ENCODE measurements around the gene RNF41.
"Not testable (repeated sequence)": the region's sequence is repeated elsewhere in the genome, so short reads cannot be mapped to it uniquely, and the experiment has no call there.

RNF41 gene

DNA sequence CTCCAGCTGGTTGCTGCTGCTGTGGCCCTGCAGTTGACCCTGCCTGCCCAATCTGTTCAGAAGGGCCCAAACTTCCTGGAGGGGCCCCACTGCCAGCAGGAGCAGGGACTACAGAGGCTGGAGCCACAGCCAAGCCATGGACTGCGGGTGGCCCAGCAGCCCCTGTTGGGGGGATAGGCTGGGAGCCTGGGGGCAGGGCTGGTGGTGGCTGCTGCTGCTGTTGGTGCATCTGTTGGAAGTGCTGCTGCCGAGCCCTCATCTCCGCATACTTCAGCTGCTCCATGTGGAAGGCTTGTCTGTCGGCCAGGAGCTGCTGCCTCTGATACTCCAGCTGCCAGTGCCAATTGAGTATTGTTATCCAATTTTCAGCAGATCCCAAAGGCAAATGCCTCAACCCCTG lies 56.4 kb downstream of the RNF41 start:
- no peak for DNase-seq (ENCODE audit: low read depth)

DNA sequence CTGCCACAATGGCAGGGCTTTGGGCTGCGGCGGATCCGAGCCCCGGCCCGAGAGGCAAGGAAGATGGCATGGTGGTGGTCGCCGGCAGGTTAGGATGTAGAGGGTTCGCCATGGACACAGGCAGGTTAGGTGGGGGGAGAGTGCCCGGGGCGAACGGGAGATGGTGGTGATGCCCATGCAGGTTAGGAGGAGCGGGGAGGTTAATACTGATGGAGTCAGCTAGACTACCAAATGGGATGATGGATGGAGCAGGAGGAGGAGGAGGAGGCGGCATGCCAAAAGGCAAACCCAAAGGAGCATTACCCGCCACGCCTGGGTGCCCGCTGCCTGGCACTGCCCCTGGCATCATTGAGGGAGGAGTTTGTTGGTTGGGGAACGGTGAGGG lies 57.4 kb downstream of the RNF41 start:
- DNase-seq (ENCODE audit: low read depth) = no peak

DNA sequence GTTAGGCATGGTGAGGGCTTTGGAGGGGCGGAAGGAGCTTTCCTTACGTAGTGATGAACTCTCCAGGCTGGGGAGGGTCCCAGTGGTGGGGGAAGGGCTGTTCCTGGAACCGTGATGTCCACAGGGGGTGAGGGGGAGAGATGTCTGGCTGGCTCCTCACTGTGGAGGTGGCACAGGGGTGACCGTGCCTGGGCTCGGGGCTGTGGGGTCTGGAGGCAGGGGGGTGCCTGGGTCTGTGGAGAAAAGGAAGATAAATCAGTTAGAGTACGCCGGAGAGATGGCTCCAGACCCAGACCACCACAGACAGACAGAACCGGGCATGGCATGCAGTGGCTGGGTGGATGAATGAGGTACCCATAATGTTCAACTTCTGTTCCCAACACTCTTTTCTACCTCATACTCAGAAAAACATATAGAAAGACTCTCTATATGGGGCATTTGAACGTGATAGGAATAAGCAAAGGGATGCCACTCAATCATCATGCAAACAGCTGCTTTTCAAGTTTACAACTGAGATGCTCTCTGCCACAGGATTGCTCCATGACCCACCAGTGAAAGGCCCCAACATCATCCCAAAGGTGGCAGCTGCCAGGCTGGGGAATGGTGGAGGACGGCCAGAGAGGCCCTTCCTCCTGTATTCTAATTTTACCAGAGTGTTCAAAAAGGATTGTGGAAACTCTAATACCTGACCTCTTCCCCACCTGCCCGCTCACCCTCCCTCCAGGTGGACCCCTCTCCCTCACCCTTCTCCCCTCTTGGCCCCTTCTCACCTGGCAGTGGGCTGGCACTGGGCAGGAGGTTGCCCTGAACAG lies 58.0 kb downstream of the RNF41 start:
- DNase-seq (ENCODE audit: low read depth) = no peak

DNA sequence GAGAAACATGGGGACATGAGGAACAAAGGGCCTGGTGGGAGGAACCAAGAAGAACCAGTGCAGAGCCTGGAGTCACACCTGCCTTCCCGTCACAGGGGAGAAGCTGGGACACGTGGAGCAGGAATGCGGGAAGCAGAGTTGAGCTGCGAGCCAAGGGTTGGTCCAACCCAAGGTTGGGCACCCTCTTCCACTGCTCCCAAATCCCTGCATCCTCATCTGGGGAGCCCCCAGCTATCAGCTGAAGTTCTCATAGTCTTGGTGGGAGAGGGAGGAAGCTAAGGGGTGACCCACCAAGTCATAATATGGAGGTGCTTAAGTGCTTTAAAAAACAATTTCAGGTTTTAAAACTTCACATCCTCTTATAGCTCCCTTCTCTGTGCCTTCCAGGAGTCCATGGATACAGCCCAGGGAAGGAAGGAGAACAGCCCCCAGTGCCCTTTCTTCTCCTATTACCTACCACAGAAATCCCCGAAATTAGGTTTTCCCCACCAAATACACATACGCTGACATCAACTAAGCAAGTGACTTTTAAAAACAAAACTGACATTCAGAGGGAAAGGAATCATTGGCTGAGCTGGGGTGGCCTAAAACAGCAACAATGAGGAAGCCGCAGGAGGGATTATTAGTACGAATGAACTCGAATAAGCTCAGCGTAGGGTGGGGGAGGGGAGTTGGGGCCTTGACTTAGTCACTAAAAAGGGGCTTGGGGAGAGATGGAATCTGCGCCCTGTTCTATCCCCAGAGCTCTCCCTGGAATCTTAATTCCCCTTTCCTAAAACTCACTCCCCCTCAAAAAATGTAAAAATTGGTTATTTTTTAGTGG lies 59.0 kb downstream of the RNF41 start:
- no peak for DNase-seq (ENCODE audit: low read depth)

DNA sequence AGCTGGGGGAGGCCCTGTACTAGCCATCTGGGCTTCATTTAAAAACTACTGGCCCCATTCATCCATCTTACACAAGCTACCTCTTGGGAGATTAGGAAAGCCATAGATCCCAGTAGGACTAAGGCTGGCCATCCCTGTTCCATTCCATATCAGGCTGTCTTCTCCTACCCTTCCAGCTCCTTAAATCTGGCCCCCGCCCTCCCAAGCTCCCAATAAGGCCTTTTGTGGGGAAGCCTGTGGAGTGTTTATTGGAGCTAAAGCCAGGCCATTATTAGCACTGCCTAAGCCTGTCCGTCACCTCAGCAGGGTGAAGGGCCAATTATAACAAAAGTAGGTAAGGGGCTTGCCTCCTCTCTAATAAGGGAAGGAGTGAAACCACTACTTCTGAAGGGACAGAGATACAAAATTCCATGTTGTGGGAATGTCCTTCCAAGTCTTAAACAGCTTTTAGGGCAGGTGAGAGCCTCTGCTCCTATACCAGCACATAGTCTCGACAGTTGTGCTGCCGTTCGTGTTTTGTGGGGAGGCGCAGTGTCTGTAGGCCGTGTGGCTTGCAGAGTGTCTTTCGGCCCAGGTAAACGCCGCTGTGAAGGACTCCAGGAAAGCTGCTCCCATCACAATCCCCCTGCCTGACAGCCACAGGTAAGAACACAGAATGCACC lies 59.9 kb downstream of the RNF41 start:
- DNase-seq (ENCODE audit: low read depth) = no peak

DNA sequence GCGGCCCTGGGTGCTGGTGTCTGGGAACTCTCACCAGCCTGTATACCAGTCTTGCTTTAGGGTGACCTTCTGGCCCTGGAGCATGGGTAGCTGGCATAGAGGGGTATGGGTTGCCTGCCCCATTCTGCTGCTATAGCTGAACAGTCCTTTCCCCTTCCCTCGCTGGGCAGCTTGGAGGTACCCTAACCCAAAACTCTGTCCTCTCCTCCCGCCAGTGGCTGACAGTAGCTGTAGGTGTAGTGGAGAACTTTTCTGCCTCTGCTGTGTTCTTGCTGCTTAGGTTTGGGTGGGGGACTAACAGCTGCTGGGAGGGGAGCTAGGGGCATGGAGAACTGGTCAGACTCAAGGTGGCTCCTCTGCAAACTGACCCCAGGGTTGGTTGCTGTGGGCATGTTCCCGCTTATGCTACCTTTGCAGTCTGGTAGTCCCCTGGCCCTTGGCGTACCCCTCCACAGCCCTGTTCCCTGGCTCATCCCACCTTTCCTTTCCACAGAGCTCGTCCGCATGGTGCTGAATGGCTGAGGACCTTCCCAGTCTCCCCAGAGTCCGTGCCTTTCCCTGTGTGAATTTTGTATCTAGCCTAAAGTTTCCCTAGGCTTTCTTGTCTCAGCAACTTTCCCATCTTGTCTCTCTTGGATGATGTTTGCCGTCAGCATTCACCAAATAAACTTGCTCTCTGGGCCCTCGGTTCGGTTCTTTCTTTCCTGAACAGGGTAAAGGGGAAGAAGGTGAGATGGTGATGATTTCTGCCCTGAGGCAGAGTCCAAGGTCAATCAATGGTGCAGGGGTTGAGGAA lies 60.6 kb downstream of the RNF41 start:
- no peak for DNase-seq (ENCODE audit: low read depth)

DNA sequence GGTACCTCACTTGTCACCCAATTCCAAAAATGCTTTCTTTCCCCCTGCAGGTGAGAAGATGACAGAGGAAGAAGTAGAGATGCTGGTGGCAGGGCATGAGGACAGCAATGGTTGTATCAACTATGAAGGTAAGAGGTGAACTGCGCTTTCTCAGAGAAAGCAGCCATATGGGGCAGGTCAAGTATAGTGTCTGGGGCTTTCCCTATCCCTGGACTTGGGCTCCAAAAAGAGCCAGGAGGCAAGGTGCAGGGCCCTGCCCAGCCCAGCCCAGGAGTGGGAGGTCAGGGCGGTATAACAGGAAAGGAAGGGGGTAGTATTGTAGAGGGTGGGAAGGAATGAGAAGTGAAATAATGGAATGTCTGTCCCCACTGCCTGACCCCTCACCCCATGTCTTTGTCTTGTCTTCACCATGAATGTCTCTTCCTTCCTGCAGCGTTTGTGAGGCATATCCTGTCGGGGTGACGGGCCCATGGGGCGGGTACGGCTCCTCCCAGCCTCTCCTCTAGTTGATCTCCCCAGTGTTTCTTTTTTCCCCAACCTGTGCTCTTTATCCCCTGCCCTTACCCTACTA lies 61.4 kb downstream of the RNF41 start:
- DNase-seq (ENCODE audit: low read depth) = peak; percentile 47

DNA sequence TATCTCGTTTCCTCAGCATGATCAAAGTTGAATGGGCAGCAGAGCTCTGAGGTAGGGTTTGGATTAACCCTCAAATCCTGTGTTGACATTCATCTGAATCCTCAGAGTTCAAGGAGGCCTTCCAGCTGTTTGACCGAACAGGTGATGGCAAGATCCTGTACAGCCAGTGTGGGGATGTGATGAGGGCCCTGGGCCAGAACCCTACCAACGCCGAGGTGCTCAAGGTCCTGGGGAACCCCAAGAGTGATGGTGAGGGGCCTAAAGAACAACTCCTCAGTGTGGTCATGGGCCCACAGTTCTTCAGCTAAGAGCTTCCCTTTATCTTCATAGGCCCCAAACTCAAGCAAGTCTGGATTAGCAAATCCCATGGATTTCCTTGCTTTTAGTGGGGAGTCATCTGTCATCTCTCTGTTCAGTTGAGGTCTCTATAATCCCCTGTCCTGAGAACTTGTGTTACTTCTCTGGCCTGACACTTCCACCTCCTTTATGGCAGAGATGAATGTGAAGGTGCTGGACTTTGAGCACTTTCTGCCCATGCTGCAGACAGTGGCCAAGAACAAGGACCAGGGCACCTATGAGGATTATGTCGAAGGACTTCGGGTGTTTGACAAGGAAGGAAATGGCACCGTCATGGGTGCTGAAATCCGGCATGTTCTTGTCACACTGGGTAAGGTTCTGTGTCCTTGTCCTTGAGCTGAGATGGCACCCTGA lies 62.1 kb downstream of the RNF41 start:
- no peak for DNase-seq (ENCODE audit: low read depth)

DNA sequence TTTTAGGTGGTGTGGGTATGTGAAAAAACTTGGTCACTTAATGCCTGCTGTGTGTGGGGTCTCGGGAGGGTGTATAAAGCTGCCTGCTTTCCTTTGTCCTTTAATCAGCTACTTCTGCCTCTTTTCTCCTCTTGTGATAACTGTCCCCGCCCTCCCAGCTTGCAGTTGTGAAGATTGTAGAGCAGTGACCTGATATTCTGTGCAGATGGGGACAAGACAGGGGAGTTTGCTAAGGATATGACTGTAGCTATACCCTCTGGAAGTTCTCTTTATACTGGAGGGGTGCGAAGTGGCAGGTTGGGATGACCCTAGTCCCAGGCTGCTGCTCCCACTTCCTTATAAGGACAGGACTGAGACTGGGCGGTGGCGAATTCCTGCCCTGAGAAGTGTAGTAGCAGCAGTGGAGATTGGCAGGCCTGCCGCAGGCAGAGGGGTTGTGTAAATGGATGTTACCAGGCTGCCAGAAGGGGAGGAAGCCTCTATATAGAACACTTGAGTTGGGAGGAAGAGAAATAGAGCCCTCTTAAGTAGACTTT lies 62.7 kb downstream of the RNF41 start:
- DNase-seq (ENCODE audit: low read depth) = no peak

DNA sequence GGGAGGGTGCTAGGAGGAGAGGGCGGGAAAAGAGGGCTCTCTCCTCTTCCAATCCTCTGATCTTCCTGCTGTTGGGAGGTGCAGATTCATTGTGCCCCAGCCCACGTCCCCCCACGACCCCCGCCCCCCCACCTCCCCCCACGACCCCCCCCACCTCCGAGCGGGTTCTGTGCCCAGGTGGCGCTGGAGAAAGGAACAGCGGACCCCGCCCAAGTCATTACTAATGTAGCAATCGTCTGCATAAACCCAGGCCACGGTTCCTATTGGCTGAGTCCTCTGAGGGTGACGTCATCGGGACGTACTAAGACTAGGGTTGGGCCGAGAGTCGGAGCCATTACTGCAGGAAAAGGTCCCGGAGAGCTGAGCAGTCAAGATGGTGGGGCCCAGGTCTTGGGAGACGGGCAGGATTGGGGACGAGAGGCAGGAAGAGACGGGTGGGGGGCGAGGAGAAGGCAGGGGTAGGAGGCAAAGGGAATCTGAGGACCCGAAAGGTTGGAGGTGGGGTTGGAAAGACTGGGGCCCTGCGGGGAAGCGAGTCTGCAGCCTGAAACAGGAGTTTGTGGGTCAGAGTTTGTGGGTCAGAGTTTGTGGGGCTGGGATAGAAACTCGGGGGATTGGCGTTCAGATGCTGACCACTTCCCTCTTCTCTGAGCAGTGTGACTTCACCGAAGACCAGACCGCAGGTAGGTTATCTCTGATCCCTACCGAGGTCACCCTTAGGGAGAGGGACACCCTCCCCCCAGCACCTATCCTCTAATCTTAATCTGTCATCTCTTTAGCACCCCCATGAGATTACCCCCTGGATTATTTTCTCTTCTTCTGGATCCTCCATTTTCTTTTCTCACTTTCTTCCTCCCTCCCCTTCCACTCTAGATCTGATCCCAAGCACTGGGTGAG lies 63.4 kb downstream of the RNF41 start, which contains the start of gene MYL6:
TSS of gene MYL6 (plus strand) at position 331 of the 897 bp plus-strand sequence. CDS start at position 374, 43 bp downstream.
- peak; percentile 82 for DNase-seq (ENCODE audit: low read depth)

DNA sequence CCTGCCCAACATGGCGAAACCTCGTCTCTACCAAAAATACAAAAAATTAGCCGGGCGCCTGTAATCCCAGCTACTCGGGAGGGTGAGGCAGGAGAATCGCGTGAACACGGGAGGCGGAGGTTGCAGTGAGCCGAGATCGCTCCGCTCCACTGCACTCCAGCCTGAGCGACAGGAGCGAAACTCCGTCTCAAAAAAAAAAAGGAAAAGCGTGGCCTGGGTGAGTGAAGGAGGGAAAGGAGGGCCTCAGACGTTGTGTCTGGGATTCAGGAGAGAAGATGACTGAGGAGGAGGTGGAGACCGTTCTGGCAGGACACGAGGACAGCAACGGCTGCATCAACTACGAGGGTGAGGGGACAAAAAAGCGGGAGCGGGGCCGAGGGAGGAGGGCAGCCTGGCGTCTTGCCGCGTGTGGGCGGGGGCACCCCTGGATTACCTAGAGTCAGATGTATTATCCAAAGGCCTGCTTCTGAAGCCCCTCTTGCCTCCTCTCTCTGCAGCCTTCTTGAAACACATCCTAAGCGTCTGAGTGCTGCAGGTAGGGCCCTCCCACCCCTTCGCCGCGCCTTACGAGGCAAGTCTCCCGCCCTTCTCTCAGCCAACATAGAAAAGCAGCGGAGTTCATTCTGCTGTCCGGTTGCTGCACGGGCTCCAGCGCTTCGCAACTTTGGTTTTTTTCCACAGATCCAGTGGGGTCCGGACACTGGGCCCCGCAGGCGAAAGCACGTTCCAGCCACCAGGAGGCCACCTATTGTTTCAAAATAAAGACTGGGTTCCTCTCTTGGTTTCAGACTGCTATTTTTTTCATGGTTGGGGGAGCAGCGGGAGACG lies 64.3 kb downstream of the RNF41 start:
- DNase-seq (ENCODE audit: low read depth) = peak; percentile 37

DNA sequence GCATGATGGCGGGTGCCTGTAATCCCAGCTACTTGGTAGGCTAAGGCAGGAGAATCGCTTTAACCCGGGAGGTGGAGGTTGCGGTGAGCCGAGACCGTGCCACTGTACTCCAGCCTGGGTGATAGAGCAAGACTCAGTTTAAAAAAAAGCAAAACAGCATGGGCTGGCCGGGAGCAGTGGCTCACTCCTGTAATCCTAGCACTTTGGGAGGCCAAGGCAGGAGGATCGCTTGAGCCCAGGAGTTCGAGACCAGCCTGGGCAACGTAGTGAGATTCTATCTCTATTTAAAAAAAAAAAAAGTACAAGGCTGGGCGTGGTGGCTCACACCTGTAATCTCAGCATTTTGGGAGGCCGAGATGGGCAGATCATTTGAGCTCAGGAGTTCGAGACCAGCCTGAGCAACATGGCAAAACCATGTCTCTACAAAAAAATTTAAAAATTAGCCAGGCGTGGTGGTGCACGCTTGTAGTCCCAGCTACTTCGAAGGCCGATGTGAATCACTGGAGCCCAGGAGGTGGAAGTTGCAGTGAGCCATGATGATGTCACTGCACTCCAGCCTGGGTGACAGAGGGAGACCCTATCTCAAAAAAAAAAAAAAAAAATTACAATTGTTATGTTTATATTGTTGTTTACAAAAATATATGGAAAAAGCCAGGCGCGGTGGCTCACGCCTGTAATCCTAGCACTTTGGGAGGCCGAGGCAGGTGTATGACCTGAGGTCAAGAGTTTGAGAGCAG lies 65.1 kb downstream of the RNF41 start:
- DNase-seq (ENCODE audit: low read depth) = not testable (repeated sequence)

DNA sequence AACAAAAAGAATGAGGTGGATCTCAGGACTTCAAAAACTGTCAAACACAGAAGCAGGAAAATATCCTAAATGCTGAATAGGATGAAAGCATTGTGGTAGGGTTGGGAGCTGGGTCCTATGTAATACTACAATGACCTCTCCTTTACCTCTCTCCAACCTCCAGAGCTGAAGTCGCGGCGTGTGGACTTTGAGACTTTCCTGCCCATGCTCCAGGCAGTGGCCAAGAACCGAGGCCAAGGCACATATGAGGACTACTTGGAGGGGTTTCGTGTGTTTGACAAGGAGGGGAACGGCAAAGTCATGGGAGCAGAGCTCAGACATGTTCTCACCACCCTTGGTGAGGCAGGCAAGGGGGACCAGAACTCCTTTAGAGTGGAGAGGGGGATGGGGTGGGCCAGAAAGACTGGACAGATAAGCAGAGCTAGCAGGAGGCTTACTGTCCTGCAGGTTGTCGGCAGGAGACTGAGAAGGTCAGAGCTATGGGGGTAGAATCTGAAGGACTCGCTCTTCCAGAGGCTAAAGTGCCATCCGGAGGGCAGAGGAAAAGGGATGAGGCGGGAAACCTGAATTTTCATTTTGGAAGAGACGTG lies 66.4 kb downstream of the RNF41 start:
- DNase-seq (ENCODE audit: low read depth) = no peak

DNA sequence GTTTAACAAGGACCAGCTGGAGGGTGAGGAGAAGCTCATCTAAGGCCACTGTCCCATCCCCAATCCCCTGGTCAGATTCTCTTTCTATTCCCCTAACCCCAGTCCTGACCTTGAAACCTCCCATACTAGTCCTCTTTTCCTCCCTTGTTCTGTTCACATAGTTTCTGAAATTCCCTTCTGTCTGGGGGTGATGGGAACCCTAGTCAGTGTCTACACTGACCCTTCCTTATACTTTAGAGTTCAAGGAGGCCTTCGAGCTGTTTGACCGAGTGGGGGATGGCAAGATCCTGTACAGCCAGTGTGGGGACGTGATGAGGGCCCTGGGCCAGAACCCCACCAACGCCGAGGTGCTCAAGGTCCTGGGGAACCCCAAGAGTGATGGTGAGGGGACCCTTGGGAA lies 66.9 kb downstream of the RNF41 start:
- DNase-seq (ENCODE audit: low read depth) = no peak

DNA sequence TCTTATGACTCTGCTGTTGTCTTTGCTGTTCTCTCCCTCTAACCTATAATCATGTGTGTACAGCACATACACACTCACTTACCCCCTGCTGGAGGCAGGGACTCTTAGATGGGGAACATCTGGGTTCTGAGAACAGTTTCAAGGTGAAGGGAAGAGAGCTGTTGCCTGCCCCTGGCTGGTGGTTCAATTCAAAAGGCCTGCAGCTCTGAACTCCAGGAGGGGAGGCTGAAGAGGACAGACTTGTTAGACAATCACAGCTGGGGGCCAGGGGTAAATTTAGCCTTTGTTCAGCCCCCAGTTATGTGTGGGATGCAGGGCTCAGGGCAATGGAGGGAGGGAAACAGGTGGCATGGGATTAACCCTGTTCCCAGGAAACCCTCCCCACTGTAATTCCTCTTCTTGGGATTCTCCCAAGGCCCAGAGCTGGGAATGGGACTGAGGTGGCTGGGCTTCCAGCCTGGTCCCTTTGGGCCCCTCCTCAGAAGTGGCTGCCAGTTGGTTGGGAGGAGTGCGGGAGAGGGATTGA lies 67.4 kb downstream of the RNF41 start:
- DNase-seq (ENCODE audit: low read depth) = no peak

DNA sequence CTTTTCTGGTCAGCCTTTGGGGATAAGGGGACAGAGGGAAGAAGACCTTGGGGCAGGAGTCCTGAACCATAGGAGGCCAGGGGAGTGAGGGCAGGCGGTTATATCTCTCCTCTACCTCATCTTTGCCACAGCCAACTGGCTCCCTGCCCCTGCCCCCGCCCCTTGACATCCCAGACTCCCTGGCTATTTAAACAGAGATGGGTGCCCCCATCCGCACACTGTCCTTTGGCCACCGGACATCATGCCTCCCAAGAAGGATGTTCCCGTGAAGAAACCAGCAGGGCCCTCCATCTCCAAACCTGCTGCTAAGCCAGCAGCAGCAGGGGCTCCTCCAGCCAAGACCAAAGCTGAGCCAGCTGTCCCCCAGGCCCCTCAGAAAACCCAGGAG lies 68.0 kb downstream of the RNF41 start:
- DNase-seq (ENCODE audit: low read depth) = no peak
